Pancreas (tissue), 10 donors: ENCODE measurements around the gene APOBEC4. TPM values are rescaled to one million over a fixed set of nuclear protein-coding genes. Genes with fewer than 3 reads are reported as not detected.
A peak's percentile ranks its signal among the peaks of the same experiment; 100 is the strongest.

ENCODE experiments used
- ATAC-seq, 4 donors: fragments of 200-7000 bp; cut with Tn5 transposase; one replicate each; pipeline versions ENCODE4 v1.8.0 to v1.9.1; 2020; ENCODE audit warnings: mild to moderate bottlenecking in 4 of 4, moderate library complexity in 4 of 4
- DNase-seq, 6 donors: peaks; one replicate each; pipeline ENCODE4 v3.0.0-alpha.2; 2020
- FAIRE-seq: peaks from 2 replicates; lab custom pipeline; 2012; peaks lifted over from hg19 to GRCh38; lab: Jason Lieb, UNC
- H3K27ac ChIP-seq, 4 donors: fragments of 200-600 bp; sonication (generic); 1 replicate in 3 of 4; 2 replicates in 1 of 4; pipeline versions ENCODE4 v1.5.0 to v1.8.0; 2020
- H3K27me3 ChIP-seq, 4 donors: fragments of 200-600 bp; one replicate each; pipeline ENCODE4 v1.8.0; 2021
- H3K36me3 ChIP-seq, 3 donors: fragments of 200-600 bp; sonication (generic) in 1 of 3; one replicate each; pipeline versions ENCODE4 v1.5.0 to v1.8.0; 2020 to 2021
- H3K4me1 ChIP-seq, 3 donors: fragments of 200-600 bp; one replicate each; pipeline ENCODE4 v1.8.0; 2021
- H3K4me3 ChIP-seq, 4 donors: fragments of 200-600 bp; sonication (generic) in 2 of 4; one replicate each; pipeline versions ENCODE4 v1.5.0 to v1.8.0; 2020 to 2021
- H3K9me3 ChIP-seq, 4 donors: fragments of 200-600 bp; one replicate each; pipeline ENCODE4 v1.8.0; 2021
- WGBS, 2 donors: extraction: QIAGEN DNeasy Blood & Tissue Kit; methylation state at CpG; one replicate each; pipeline ENCODE4 v1.1.7; 2013; 5-methylcytosine and 5-hydroxymethylcytosine counted together
- intact Hi-C, 3 donors: fragments of 100-400 bp; cut with DNase I; formaldehyde crosslinking; loops; one replicate each; pipeline versions ENCODE4 v1.11.1 to v1.14.2; 2022
- polyA plus RNA-seq, 2 donors: library from polyadenylated mRNA; stranded (reverse); fragments of 200-250 nt; gene quantifications; one replicate each; pipeline ENCODE4 v1.2.3, GENCODE V29; 2013
- total RNA-seq, 6 donors: library from RNA; stranded (reverse); fragmentation: NEBNext Ultra II Directional in 4 of 6; extraction: Animal tissue kit (Norgen Biotek cat#: 25700) in 4 of 6; gene quantifications; one replicate each; pipeline versions ENCODE4 v1.2.1 to v1.2.4, GENCODE V29; 2021 to 2023
- TF ChIP-seq, protein P1 (sequence below), 4 donors: fragments of 200-600 bp; sonication (generic) in 3 of 4; IDR thresholded peaks; one replicate each; pipeline versions ENCODE4 v1.5.0 to v1.8.0; 2021; ENCODE audit warnings: antibody characterized with exemption in 4 of 4
- donor health status: healthy with polysubstance abuse.
- donor health status: DM: no; HTN: no; CAD: no; lungs with moderate emphysema.
- donor health status: DM: no; HTN: no; CAD: no.
- donor health status: control.
- donor health status: control.
- donor health status: Bipolar disorder and iron deficiency.
- donor health status: DM: yes; HTN: yes; CAD: no.
- donor health status: DM: no; HTN: no; CAD: no.
- donor health status: DM: no; HTN: no; CAD: no.
- donor health status: DM: yes; HTN: yes; CAD: no.

Gene APOBEC4, protein sequence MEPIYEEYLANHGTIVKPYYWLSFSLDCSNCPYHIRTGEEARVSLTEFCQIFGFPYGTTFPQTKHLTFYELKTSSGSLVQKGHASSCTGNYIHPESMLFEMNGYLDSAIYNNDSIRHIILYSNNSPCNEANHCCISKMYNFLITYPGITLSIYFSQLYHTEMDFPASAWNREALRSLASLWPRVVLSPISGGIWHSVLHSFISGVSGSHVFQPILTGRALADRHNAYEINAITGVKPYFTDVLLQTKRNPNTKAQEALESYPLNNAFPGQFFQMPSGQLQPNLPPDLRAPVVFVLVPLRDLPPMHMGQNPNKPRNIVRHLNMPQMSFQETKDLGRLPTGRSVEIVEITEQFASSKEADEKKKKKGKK
- not detected for total RNA-seq
- polyA plus RNA-seq, result under 1 TPM in 1 of 2 donors, not detected in 1; 0.05 TPM

DNA sequence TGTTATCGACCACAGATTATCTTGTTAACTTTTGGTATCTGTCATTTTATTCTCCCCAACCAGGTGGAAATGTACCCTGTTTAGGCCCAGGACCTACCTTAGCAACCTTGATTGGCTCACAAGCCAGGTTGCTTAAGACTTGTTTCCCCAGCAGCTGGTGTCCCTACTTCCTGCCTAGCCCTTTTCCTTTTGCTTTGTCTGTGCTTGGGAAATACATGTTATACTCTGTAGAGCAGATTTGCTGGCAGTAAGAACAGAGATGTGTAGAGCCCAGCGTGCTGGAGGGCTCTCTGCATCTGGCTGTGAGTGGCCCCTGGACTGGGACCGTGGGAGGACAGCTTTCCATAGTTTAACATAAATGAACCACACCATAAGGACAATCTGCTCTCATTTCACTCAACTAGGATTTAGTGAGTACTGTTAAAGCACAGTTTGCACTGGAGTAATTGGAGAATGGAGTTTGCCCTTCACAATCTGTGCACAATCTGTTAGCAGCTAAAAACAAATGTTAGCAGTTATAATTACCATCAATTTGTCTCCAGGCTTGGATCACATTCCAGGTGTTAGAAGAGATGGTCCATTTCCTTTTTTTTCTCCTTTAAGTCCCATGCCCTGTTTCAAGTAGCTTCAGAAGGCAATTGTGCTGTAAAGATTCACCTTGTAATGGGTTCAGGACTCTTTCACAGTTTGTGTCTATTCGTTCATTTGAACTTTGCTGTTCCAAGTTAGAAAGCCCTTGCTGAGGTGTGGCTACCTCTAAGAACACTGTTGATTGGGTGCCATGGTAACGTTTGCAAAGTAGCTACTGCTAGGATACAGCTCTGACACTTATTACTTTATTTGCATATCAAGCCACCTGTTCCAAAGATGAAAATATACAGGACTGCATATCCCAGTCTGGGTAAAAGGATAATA, at the start of gene APOBEC4:
Gene APOBEC4, minus strand, starts transcription at position 770 of the 915 bp plus-strand sequence. CDS start 4,535 bp downstream, outside the sequence.
- Histone ChIP-seq H3K27me3 (no peaks in the 10 kb centered on the region), H3K4me3 (no peak within 1 kb of the TSS), H3K9me3 (no peaks in the 10 kb centered on the region), H3K4me1 (peaks cover 0 to 3% (median 0%) of the 10 kb centered on the region in 3 donors), H3K36me3 (no peaks in the 10 kb centered on the region), H3K27ac (no peak within 1 kb of the TSS)
- no peak for FAIRE-seq
- ATAC-seq, result peak in 3 of 4 donors; percentile 39 to 76 (median 75)
- 47% methylated on average over 5 of the region's 5 CpGs for WGBS, 2 donors
- TF ChIP-seq, protein P1, sequence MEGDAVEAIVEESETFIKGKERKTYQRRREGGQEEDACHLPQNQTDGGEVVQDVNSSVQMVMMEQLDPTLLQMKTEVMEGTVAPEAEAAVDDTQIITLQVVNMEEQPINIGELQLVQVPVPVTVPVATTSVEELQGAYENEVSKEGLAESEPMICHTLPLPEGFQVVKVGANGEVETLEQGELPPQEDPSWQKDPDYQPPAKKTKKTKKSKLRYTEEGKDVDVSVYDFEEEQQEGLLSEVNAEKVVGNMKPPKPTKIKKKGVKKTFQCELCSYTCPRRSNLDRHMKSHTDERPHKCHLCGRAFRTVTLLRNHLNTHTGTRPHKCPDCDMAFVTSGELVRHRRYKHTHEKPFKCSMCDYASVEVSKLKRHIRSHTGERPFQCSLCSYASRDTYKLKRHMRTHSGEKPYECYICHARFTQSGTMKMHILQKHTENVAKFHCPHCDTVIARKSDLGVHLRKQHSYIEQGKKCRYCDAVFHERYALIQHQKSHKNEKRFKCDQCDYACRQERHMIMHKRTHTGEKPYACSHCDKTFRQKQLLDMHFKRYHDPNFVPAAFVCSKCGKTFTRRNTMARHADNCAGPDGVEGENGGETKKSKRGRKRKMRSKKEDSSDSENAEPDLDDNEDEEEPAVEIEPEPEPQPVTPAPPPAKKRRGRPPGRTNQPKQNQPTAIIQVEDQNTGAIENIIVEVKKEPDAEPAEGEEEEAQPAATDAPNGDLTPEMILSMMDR (IDR thresholded peaks at IDR 0.05), result no peak
- intact Hi-C loops, result loop anchor here (5.0 to 10.0 kb wide), 3 partner anchors 259 to 264 kb away; no protein-coding TSS in a partner anchor
- no peak for DNase-seq

DNA sequence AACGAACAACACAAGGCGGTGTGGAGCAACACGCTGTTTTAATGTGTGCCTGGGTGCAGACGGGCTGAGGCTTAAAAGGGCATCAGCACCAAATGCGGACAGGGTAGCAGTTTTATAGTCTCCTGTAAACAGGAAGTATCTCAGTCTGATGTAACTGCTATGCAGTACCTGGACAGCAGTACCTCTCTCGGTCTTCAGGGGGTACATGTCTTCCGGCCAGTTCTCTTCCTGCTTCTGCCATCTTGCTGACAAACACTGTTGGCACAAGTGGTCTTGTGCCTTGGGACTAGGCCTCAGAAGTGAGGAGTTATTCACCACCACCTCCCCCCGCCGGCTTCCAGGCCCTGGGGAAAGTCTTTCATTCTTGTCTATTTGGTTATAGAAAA, 49.7 kb upstream of the APOBEC4 start:
- ATAC-seq, result no peak
- no peaks in the 10 kb centered on the region for H3K9me3 ChIP-seq
- no peak overlapping the region for H3K4me3 ChIP-seq
- H3K4me1 ChIP-seq, result no peaks in the 10 kb centered on the region
- no peaks in the 10 kb centered on the region for H3K36me3 ChIP-seq
- 93 to 94% methylated on average over 9 of the region's 9 CpGs for WGBS, 2 donors
- no peak for DNase-seq
- H3K27ac ChIP-seq, result no peak overlapping the region
- TF ChIP-seq, protein P1 (IDR thresholded peaks at IDR 0.05), result no peak
- intact Hi-C loops, result no loop called here
- no peaks in the 10 kb centered on the region for H3K27me3 ChIP-seq
- FAIRE-seq, result no peak

DNA sequence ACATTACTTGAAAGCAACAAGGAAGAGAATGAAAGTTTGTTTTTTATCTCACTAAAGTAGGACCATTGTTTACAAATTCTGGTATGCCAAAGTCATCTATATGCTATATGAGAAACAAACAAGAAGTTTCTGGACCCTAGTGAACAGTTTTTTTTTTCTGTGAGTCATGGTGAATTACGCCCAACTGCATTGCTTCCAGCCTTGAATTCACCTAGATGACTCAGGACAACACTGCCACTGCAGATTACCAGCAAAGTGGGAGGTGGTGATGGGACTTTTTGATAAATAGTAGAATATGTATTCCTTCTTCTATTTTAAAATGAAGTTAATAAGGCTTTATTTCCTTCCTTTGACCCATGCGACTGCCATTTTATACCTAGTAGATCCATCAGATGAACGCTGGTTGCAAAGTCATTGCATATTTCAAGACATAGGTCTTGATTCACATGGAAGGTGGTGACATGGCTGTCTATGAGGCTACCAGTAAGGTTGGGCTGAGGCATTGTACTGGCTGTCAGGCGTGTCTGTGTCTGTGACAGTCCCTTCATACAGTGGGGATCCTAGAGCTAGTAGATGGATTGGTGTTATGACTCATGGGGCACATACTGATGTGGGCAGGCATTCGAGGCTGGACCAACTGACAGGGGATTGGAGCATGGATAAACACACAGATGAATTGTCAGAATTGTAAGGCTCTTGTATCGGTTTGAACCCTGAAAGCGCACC, 49.1 kb upstream of the APOBEC4 start:
- 77 to 86% methylated on average over 7 of the region's 7 CpGs for WGBS, 2 donors
- FAIRE-seq (no peak), DNase-seq (no peak), ATAC-seq (no peak)
- Histone ChIP-seq H3K9me3 (no peaks in the 10 kb centered on the region), H3K36me3 (no peaks in the 10 kb centered on the region), H3K4me3 (no peak overlapping the region), H3K27me3 (no peaks in the 10 kb centered on the region), H3K27ac (no peak overlapping the region), H3K4me1 (no peaks in the 10 kb centered on the region)
- TF ChIP-seq, protein P1 (IDR thresholded peaks at IDR 0.05), result no peak
- intact Hi-C loops, result no loop called here

DNA sequence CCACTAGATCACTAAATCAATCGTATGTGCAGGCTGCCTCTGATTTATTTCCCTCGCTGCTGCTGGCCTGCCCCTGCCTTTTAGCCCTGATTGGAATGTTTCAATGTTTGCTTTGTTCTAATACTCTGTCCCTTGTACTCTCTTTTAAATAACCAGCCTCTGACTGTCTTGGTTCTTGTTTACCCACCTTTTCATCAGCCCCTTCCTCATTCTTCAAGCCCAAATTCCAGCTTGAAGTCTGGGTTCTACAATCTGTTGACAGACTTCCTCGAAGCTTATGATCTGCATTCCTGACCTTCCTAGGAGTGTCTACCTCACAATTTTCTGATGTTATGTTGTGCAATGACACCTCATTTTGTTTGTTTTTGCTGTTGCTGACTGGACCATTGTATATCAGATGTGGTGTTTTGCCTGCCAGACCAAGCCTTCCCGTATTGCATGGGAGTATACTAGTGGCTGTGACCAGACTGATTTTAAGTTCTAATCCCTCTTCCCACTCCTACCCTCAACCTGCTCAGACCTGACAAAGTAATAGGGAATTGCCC, 46.6 kb upstream of the APOBEC4 start:
- no peak overlapping the region for H3K4me3 ChIP-seq
- WGBS, 2 donors, result 28 to 39% methylated on average over 4 of the region's 4 CpGs
- peak overlapping the region; percentile 15 to 49 (median 30) for H3K27ac ChIP-seq
- DNase-seq (peak in 1 of 6 donors; percentile 19), FAIRE-seq (no peak), ATAC-seq (peak; percentile 76 to 86 (median 80))
- H3K27me3 ChIP-seq, result no peaks in the 10 kb centered on the region
- no peaks in the 10 kb centered on the region for H3K4me1 ChIP-seq
- no peaks in the 10 kb centered on the region for H3K36me3 ChIP-seq
- TF ChIP-seq, protein P1 (IDR thresholded peaks at IDR 0.05), result no peak
- intact Hi-C loops, result no loop called here
- H3K9me3 ChIP-seq, result no peaks in the 10 kb centered on the region
